SK-N-MC (cell line): ENCODE measurements around the gene SLC9C1.

Experiments
- EZH2 ChIP-seq: fragments of 200-600 bp; sonication (generic); IDR thresholded peaks from one replicate; pipeline ENCODE4 v1.6.1; 2017; ENCODE audit warnings: antibody characterized with exemption
- POLR2AphosphoS5 ChIP-seq: IDR thresholded peaks from 2 replicates; pipeline ENCODE4 v1.6.1; 2012; ENCODE audit warnings: mild to moderate bottlenecking, low read depth, low read length, borderline replicate concordance

DNA sequence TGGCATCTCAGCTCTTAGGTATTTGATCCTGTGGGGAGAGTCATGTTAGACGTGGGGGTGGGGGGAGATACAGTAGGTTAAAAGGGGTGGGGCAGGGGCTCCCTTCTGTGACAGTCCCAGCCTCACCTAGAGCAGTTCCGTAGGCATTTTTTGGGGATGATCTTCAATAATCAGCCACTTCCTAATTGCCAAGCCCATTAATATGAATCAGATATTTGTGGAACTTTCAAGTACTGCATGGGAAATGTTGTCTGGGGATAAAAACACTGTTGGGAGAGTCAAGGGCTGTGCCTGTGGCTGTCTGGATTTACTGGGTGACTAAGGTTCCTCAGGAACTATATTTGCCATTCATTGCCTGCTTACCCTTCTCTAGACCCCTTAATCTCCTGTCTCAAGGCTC, 198.3 kb downstream of the SLC9C1 start:
- TF ChIP-seq EZH2 = no peak
- no peak for TF ChIP-seq POLR2AphosphoS5
